Endodermal cell (in vitro differentiated cells): ENCODE results near the gene SLC6A8. TPM values are rescaled to one million over a fixed set of nuclear protein-coding genes. Genes with fewer than 3 reads are reported as not detected.
"Not testable (repeated sequence)": the region's sequence is repeated elsewhere in the genome, so short reads cannot be mapped to it uniquely, and the experiment has no call there.

Experiments
- DNase-seq: peaks from one replicate; pipeline ENCODE4 v3.0.0-alpha.2; 2017
- H3K27ac ChIP-seq: 2 replicates; pipeline ENCODE4 v1.5.1; 2013; ENCODE audit warnings: mild to moderate bottlenecking, low read depth, low read length, moderate library complexity
- H3K27me3 ChIP-seq: 2 replicates; pipeline ENCODE4 v1.6.1; 2013; ENCODE audit warnings: mild to moderate bottlenecking, low read length, moderate library complexity; ENCODE audit not compliant: insufficient read depth, control insufficient read depth, poor library complexity, severe bottlenecking
- H3K36me3 ChIP-seq: 2 replicates; pipeline ENCODE4 v1.7.0; 2013; ENCODE audit warnings: mild to moderate bottlenecking, low read length, moderate library complexity; ENCODE audit not compliant: control insufficient read depth, insufficient read depth
- H3K4me1 ChIP-seq: one replicate; pipeline ENCODE4 v1.7.0; 2013; ENCODE audit warnings: low read length; ENCODE audit not compliant: control insufficient read depth, insufficient read depth
- H3K4me3 ChIP-seq: 2 replicates; pipeline ENCODE4 v1.5.1; 2013; ENCODE audit warnings: mild to moderate bottlenecking, low read length, moderate library complexity
- H3K9ac ChIP-seq: 2 replicates; pipeline ENCODE4 v1.6.1; 2013; ENCODE audit warnings: mild to moderate bottlenecking, low read length, moderate library complexity; ENCODE audit not compliant: poor library complexity, severe bottlenecking; ENCODE audit errors: extremely low read depth
- H3K9me3 ChIP-seq: 2 replicates; pipeline ENCODE4 v1.6.1; 2013; ENCODE audit warnings: mild to moderate bottlenecking, low read length, moderate library complexity; ENCODE audit not compliant: control insufficient read depth
- H3K27ac Mint-ChIP-seq: 2 replicates; pipeline ENCODE4 v1.8.0; 2020; ENCODE audit warnings: mixed read lengths
- H3K27me3 Mint-ChIP-seq: 2 replicates; pipeline ENCODE4 v1.8.0; 2021; ENCODE audit warnings: mild to moderate bottlenecking, mixed read lengths; ENCODE audit not compliant: insufficient read depth
- H3K36me3 Mint-ChIP-seq: 2 replicates; pipeline ENCODE4 v1.8.0; 2020; ENCODE audit warnings: low read depth, mixed read lengths
- H3K4me1 Mint-ChIP-seq: 2 replicates; pipeline ENCODE4 v1.8.0; 2020; ENCODE audit warnings: mixed read lengths
- H3K4me3 Mint-ChIP-seq: 2 replicates; pipeline ENCODE4 v1.8.0; 2020; ENCODE audit warnings: mild to moderate bottlenecking, moderate library complexity, mixed read lengths
- H3K9me3 Mint-ChIP-seq: 2 replicates; pipeline ENCODE4 v1.8.0; 2020; ENCODE audit warnings: mild to moderate bottlenecking, mixed read lengths
- CTCF ChIP-seq: fragments of 200-600 bp; sonication (generic); conservative IDR thresholded peaks from 2 replicates; pipeline ENCODE4 v1.5.0; 2021; ENCODE audit warnings: antibody characterized with exemption, mild to moderate bottlenecking
- whole genome bisulfite sequencing, 2 experiments: methylation state at CpG; one replicate each; pipeline versions ENCODE4 v1.1.5 to v1.1.7; 2013; ENCODE audit warnings: missing lambda C conversion rate in 2 of 2, mixed read lengths in 1 of 2; ENCODE audit not compliant: insufficient coverage in 1 of 2, insufficient read length in 1 of 2; 5-methylcytosine and 5-hydroxymethylcytosine counted together
- total RNA-seq, 2 donors: library from RNA; stranded (reverse); fragmentation: NEBNext Ultra II Directional in 1 of 2; extraction: Animal tissue kit (Norgen Biotek cat#: 25700) in 1 of 2; gene quantifications; 2 replicates in 1 of 2; 3 replicates in 1 of 2; pipeline ENCODE4 v1.2.1, GENCODE V29; 2021

Gene SLC6A8
- total RNA-seq, 2 donors from 2014 or later, result 57.6 to 121 TPM

DNA sequence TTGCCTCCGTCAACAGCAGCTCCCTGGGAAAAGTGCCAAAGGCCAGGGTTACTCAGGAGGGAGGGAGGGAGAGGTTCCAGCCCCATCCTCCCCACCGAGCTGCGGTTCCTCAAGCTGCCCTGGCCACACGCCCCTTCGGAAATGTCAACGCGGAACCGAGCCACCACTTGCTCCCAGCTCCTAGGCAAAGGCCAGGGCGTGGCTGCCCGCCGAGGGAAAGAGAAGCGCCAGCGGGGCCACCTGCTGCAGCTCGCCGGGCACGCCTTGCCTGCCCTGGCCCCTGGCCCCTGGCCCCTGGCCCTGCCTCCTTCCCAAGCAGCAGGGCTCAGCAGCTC, 15.3 kb downstream of the SLC6A8 start:
- no peak for TF ChIP-seq CTCF
- Mint-ChIP-seq H3K36me3 (peaks cover 32% of the 10 kb centered on the region), H3K27ac (no peak overlapping the region), H3K9me3 (peaks cover 68% of the 10 kb centered on the region), H3K4me3 (no peak overlapping the region), H3K4me1 (no peaks in the 10 kb centered on the region), H3K27me3 (no peaks in the 10 kb centered on the region)
- Histone ChIP-seq H3K4me3 (no peak overlapping the region), H3K9me3 (no peaks in the 10 kb centered on the region), H3K27me3 (no peaks in the 10 kb centered on the region), H3K4me1 (no peaks in the 10 kb centered on the region), H3K36me3 (peaks cover 5% of the 10 kb centered on the region), H3K27ac (no peak overlapping the region), H3K9ac (no peak overlapping the region)
- no peak for DNase-seq
- 92 to 100% methylated on average over 1 to 16 of the region's 16 CpGs for WGBS, 2 experiments

GRCh38 chrX:153704021-153704526, 16.3 kb downstream of the SLC6A8 start:
- no peaks in the 10 kb centered on the region for H3K4me1 Mint-ChIP-seq
- no peaks in the 10 kb centered on the region for H3K4me1 ChIP-seq
- H3K27ac ChIP-seq, result no peak overlapping the region
- H3K4me3 Mint-ChIP-seq, result no peak overlapping the region
- no peaks in the 10 kb centered on the region for H3K9me3 ChIP-seq
- peaks cover 69% of the 10 kb centered on the region for H3K9me3 Mint-ChIP-seq
- peaks cover 7% of the 10 kb centered on the region for H3K36me3 ChIP-seq
- H3K27me3 Mint-ChIP-seq, result no peaks in the 10 kb centered on the region
- peaks cover 34% of the 10 kb centered on the region for H3K36me3 Mint-ChIP-seq
- H3K4me3 ChIP-seq, result no peak overlapping the region
- DNase-seq, result no peak
- no peak overlapping the region for H3K27ac Mint-ChIP-seq
- no peak overlapping the region for H3K9ac ChIP-seq
- WGBS, 2 experiments, result 90% methylated on average over 18 of the region's 18 CpGs; no CpG with 5 or more reads in 1 of the 2 experiments
- TF ChIP-seq CTCF, result no peak
- no peaks in the 10 kb centered on the region for H3K27me3 ChIP-seq

DNA sequence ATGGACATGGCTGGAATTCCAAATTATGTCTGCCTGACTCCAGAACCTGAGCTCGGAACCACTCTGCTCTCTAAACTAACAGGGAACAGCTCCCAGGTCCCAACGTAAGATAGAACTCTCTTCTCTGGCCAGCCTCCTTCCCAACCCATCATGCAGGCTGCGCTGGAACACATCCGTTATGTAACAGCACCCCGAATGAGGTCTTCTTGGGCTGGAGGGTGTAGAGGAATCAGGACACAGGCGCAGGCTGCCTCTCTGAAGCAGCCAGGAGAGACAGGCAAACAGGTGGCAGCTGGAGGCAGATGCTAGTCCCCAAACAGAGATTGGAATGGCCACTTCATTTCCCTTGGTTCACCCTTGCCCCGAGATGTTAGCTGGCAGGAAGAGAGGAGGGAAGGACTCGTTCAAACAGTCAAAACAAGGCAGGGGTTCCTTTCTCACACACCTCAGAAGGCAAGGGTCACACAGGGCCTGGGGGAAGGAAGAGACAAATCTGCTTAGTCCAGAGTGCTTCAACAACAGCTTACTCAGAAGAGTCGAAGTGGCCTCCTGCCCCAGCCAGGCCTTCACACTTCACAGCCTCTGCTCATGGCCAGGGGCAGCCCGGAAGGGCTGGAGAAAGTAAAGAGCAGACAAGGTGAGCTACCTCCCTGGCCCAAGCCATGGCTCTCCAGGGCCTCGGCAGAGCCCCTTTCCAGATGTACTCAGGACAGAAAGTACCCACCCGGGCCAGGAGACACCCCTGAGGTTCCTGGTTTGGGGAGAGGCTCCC, 17.1 kb downstream of the SLC6A8 start:
- H3K27me3 ChIP-seq, DNase-seq, H3K9me3 ChIP-seq, H3K36me3 ChIP-seq, H3K27ac ChIP-seq, H3K27ac Mint-ChIP-seq, H3K9ac ChIP-seq, H3K4me1 ChIP-seq, H3K4me1 Mint-ChIP-seq, H3K4me3 ChIP-seq, H3K4me3 Mint-ChIP-seq, H3K27me3 Mint-ChIP-seq: not testable (repeated sequence)
- peaks cover 72% of the 10 kb centered on the region for H3K9me3 Mint-ChIP-seq
- 95% methylated on average over 9 of the region's 12 CpGs; no CpG with 5 or more reads in 1 of the 2 experiments for WGBS, 2 experiments
- peaks cover 34% of the 10 kb centered on the region for H3K36me3 Mint-ChIP-seq
